PC-3 (cell line): ENCODE results near the gene KCNH8. TPM values are rescaled to one million over a fixed set of nuclear protein-coding genes. Genes with fewer than 3 reads are reported as not detected.

Experiments
- ATAC-seq: fragments of 200-7000 bp; cut with Tn5 transposase; 2 replicates; pipeline ENCODE4 v1.9.1; 2020; ENCODE audit warnings: mild to moderate bottlenecking, moderate library complexity
- BruUV-seq: library from RNA; stranded (reverse); fragments of 400-500 nt; replicated peaks from 2 replicates; lab custom pipeline; 2021; lab: Mats Ljungman, UMichigan
- CTCF ChIA-PET: fragments of 300-600 bp; sonication (Branson Sonifier 250); formaldehyde crosslinking; loops from one replicate; lab custom pipeline; 2022; ENCODE audit warnings: antibody characterized with exemption; lab: Charles Lee
- POLR2A ChIA-PET: fragments of 300-600 bp; sonication (Branson Sonifier 250); formaldehyde crosslinking; loops from one replicate; lab custom pipeline; 2022; ENCODE audit warnings: antibody characterized with exemption; ENCODE audit not compliant: unreplicated experiment; lab: Charles Lee
- DNase-seq: peaks from one replicate; pipeline ENCODE4 v3.0.0-alpha.2; 2015
- H2AFZ ChIP-seq: fragments of 300-600 bp; sonication (generic); 2 replicates; pipeline ENCODE4 v1.6.0; 2016; ENCODE audit warnings: antibody characterized with exemption, low read length
- H3F3A ChIP-seq: fragments of 300-600 bp; sonication (generic); one replicate; pipeline ENCODE4 v1.6.0; 2017; ENCODE audit warnings: antibody characterized with exemption, low read length, control low read depth, mild to moderate bottlenecking; ENCODE audit not compliant: unreplicated experiment
- H3K27ac ChIP-seq: fragments of 300-600 bp; sonication (generic); 2 replicates; pipeline ENCODE4 v1.5.1; 2016; ENCODE audit warnings: mild to moderate bottlenecking, low read length
- H3K27me3 ChIP-seq: fragments of 300-600 bp; sonication (generic); 2 replicates; pipeline ENCODE4 v1.6.1; 2016; ENCODE audit warnings: low read length, mixed read lengths
- H3K36me3 ChIP-seq: fragments of 300-600 bp; sonication (generic); 2 replicates; pipeline ENCODE4 v1.6.1; 2016; ENCODE audit warnings: low read depth, mixed run types, low read length, mixed read lengths
- H3K4me1 ChIP-seq: fragments of 300-600 bp; sonication (generic); 2 replicates; pipeline ENCODE4 v1.5.1; 2016; ENCODE audit warnings: low read length; ENCODE audit not compliant: insufficient read depth
- H3K4me2 ChIP-seq: fragments of 300-600 bp; sonication (generic); 2 replicates; pipeline ENCODE4 v1.6.0; 2016; ENCODE audit warnings: low read length
- H3K4me3 ChIP-seq: fragments of 300-600 bp; sonication (generic); 2 replicates; pipeline ENCODE4 v1.5.1; 2016; ENCODE audit warnings: mild to moderate bottlenecking, low read length, mixed read lengths
- H3K79me2 ChIP-seq: fragments of 300-600 bp; sonication (generic); 2 replicates; pipeline ENCODE4 v1.6.1; 2017; ENCODE audit warnings: low read length, mixed read lengths
- H3K9ac ChIP-seq: fragments of 300-600 bp; sonication (generic); 2 replicates; pipeline ENCODE4 v1.6.0; 2016; ENCODE audit warnings: mild to moderate bottlenecking, low read length
- H3K9me2 ChIP-seq: fragments of 300-600 bp; sonication (generic); replicated peaks from 2 replicates; pipeline ENCODE4 v1.6.1; 2016; ENCODE audit warnings: mixed run types, low read length, mixed read lengths
- H3K9me3 ChIP-seq: fragments of 300-600 bp; sonication (generic); 2 replicates; pipeline ENCODE4 v1.6.1; 2016; ENCODE audit warnings: low read length, mixed read lengths
- H4K20me1 ChIP-seq: fragments of 300-600 bp; sonication (generic); 2 replicates; pipeline ENCODE4 v1.6.1; 2016; ENCODE audit warnings: low read length, mixed read lengths
- EZH2 ChIP-seq: fragments of 300-600 bp; sonication (generic); IDR thresholded peaks from one replicate; pipeline ENCODE4 v1.6.1; 2017; ENCODE audit warnings: antibody characterized with exemption, mild to moderate bottlenecking, low read length; ENCODE audit not compliant: unreplicated experiment
- EZH2phosphoT487 ChIP-seq: fragments of 300-600 bp; sonication (generic); IDR thresholded peaks from 2 replicates; pipeline ENCODE4 v1.6.1; 2018; ENCODE audit warnings: mild to moderate bottlenecking, antibody characterized with exemption, low read length, borderline replicate concordance
- intact Hi-C: fragments of 100-400 bp; cut with micrococcal nuclease; formaldehyde crosslinking; loops from 2 replicates; pipeline ENCODE4 v1.9.0; 2023
- total RNA-seq: library from RNA; depleted of rRNA; stranded (reverse); fragments of >200 nt; gene quantifications from 2 replicates; pipeline ENCODE4 v1.2.3, GENCODE V29; 2014
- TF ChIP-seq, protein P1 (sequence below): fragments of 300-600 bp; sonication (generic); conservative IDR thresholded peaks from 2 replicates; pipeline ENCODE4 v1.5.1; 2017; ENCODE audit warnings: antibody characterized with exemption, low read depth, mild to moderate bottlenecking, low read length

KCNH8 gene
- total RNA-seq, 1 experiment from 2014 or later, result not detected

DNA sequence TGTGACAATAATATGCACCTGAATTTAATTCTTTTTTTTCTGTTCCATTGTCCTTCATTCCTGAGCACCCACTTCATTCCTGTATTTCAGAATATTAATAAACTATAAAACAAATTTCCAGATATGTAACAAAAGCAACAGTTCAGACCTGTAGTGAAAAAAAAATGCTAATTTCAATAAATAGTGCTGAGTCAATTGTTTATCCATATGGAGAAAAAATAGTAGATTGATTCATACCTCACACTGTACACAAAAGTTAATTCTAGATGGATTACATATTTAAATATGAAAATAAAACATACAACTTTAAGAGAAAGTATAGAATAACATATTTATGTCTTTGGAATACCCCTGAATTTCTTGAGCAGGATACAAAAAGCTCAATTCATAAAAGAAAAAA is 43.9 kb upstream of the KCNH8 start:
- H3K9me3 ChIP-seq, result no peaks in the 10 kb centered on the region
- TF ChIP-seq EZH2phosphoT487 (no peak), EZH2 (no peak)
- TF ChIP-seq, protein P1, sequence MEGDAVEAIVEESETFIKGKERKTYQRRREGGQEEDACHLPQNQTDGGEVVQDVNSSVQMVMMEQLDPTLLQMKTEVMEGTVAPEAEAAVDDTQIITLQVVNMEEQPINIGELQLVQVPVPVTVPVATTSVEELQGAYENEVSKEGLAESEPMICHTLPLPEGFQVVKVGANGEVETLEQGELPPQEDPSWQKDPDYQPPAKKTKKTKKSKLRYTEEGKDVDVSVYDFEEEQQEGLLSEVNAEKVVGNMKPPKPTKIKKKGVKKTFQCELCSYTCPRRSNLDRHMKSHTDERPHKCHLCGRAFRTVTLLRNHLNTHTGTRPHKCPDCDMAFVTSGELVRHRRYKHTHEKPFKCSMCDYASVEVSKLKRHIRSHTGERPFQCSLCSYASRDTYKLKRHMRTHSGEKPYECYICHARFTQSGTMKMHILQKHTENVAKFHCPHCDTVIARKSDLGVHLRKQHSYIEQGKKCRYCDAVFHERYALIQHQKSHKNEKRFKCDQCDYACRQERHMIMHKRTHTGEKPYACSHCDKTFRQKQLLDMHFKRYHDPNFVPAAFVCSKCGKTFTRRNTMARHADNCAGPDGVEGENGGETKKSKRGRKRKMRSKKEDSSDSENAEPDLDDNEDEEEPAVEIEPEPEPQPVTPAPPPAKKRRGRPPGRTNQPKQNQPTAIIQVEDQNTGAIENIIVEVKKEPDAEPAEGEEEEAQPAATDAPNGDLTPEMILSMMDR, result no peak
- ATAC-seq (no peak), DNase-seq (no peak)
- H3K4me1 ChIP-seq, result no peaks in the 10 kb centered on the region
- no peaks in the 10 kb centered on the region for H4K20me1 ChIP-seq
- H3K27me3 ChIP-seq, result no peaks in the 10 kb centered on the region
- no peaks in the 10 kb centered on the region for H3K79me2 ChIP-seq
- H3K27ac ChIP-seq, result no peak overlapping the region
- no TSS peak for BruUV-seq
- no peaks in the 10 kb centered on the region for H3K36me3 ChIP-seq
- intact Hi-C loops, result no loop called here
- ChIA-PET POLR2A (no interaction called here), CTCF (no interaction called here)
- no peaks in the 10 kb centered on the region for H3F3A ChIP-seq
- H3K4me2 ChIP-seq, result no peak overlapping the region
- H2AFZ ChIP-seq, result no peak overlapping the region
- H3K9ac ChIP-seq, result no peak overlapping the region
- H3K4me3 ChIP-seq, result no peak overlapping the region
- H3K9me2 ChIP-seq, result no peaks in the 10 kb centered on the region

DNA sequence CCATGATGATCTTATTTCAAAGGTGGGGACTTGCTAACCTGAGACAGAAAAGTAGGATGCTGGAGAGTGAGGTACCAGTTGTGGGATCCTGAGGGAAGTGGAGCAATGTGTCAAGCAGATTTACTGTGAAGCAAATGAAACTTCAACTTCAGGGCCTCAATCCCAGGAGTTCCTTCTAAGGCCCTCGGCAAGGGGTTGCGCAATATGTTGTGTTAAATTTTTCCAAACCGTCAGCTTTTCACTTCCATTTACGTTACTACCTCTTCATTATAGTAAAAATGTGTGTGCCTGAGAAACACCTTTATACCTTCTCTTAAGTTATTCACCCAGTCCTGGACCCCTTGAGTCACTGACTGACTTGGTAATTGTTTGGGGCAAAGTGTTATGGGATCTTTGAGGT is 42.5 kb upstream of the KCNH8 start:
- no peaks in the 10 kb centered on the region for H3K36me3 ChIP-seq
- no peaks in the 10 kb centered on the region for H3K4me1 ChIP-seq
- DNase-seq (no peak), ATAC-seq (no peak)
- H2AFZ ChIP-seq, result no peak overlapping the region
- ChIA-PET CTCF (no interaction called here), POLR2A (no interaction called here)
- intact Hi-C loops, result no loop called here
- no peaks in the 10 kb centered on the region for H3K27me3 ChIP-seq
- no peaks in the 10 kb centered on the region for H3K9me3 ChIP-seq
- H3K9ac ChIP-seq, result no peak overlapping the region
- no peak overlapping the region for H3K27ac ChIP-seq
- H3K9me2 ChIP-seq, result no peaks in the 10 kb centered on the region
- no peaks in the 10 kb centered on the region for H3K79me2 ChIP-seq
- H4K20me1 ChIP-seq, result no peaks in the 10 kb centered on the region
- no peaks in the 10 kb centered on the region for H3F3A ChIP-seq
- TF ChIP-seq EZH2phosphoT487, result no peak
- TF ChIP-seq, protein P1, result no peak
- TF ChIP-seq EZH2, result no peak
- no peak overlapping the region for H3K4me3 ChIP-seq
- no TSS peak for BruUV-seq
- H3K4me2 ChIP-seq, result no peak overlapping the region

DNA sequence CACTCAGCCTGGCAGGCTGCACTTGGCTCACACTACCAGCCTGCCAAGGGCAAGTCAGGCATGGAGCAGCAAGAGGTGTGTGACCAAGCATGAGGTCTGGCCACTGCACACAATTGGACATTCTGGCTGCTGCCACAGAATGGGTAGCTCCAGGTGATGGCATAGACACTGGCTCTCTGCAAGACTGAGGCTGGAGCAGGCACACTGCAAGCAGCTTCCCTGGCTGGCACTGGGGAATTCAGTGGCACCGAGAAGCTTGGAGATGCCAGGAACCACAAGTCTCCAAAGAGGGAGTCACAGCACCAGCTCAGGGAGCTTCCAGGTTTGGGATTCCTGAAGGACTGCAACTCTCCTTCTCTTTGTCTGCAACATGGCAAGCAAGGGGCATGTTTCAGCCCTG is 42.0 kb upstream of the KCNH8 start:
- Histone ChIP-seq H3K36me3 (no peaks in the 10 kb centered on the region), H3K9me2 (no peaks in the 10 kb centered on the region), H3K4me3 (no peak overlapping the region), H2AFZ (no peak overlapping the region), H3K9me3 (no peaks in the 10 kb centered on the region), H3K9ac (no peak overlapping the region), H3K79me2 (no peaks in the 10 kb centered on the region), H3K4me1 (no peaks in the 10 kb centered on the region), H3F3A (no peaks in the 10 kb centered on the region), H3K4me2 (no peak overlapping the region), H3K27ac (no peak overlapping the region), H3K27me3 (no peaks in the 10 kb centered on the region), H4K20me1 (no peaks in the 10 kb centered on the region)
- CTCF ChIA-PET, result no interaction called here
- intact Hi-C loops, result no loop called here
- ATAC-seq (no peak), DNase-seq (no peak)
- POLR2A ChIA-PET, result no interaction called here
- TF ChIP-seq, protein P1, result no peak
- TF ChIP-seq EZH2, result no peak
- TF ChIP-seq EZH2phosphoT487, result no peak
- no TSS peak for BruUV-seq
